GM13977 (cell line): ENCODE results near the gene COL4A4.
"Not testable (repeated sequence)": the region's sequence is repeated elsewhere in the genome, so short reads cannot be mapped to it uniquely, and the experiment has no call there.

Experiments used
- DNase-seq: peaks from one replicate; pipeline ENCODE4 v3.0.0; 2012; ENCODE audit warnings: low spot score
- in situ Hi-C: fragments of 300-500 bp; cut with MboI; formaldehyde crosslinking; loops from one replicate; pipeline ENCODE4 v1.12.0; 2022; ENCODE audit warnings: low sequenced_read_pairs, low pct_unique_long_range_greater_than_20kb, mixed read lengths, inconsistent platforms; ENCODE audit not compliant: unreplicated experiment
- TF ChIP-seq, protein P1 (sequence below): IDR thresholded peaks from 2 replicates; pipeline ENCODE4 v1.5.1; 2012; ENCODE audit warnings: mild to moderate bottlenecking, control low read depth; ENCODE audit not compliant: insufficient read depth; ENCODE audit errors: extremely low read depth, missing control alignments

COL4A4 gene

DNA sequence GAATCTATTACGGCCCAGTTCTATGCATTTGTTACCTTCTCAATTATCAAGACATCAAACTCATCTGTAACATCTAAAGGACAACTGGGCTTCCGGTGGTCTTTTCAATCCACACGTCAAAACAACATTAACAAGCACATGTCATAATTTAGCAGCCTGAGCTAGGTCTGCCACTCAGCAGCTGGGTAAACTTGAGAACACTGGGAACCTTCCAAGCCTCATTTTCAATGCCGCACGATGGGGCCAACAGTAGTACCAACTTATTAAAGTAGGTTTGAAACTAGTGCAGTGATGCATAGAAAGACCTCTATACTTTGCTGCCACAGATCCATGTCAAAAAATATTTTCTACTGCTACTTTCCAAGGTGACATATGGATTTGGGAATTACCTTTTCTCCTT is 60.4 kb downstream of the COL4A4 start:
- TF ChIP-seq, protein P1, sequence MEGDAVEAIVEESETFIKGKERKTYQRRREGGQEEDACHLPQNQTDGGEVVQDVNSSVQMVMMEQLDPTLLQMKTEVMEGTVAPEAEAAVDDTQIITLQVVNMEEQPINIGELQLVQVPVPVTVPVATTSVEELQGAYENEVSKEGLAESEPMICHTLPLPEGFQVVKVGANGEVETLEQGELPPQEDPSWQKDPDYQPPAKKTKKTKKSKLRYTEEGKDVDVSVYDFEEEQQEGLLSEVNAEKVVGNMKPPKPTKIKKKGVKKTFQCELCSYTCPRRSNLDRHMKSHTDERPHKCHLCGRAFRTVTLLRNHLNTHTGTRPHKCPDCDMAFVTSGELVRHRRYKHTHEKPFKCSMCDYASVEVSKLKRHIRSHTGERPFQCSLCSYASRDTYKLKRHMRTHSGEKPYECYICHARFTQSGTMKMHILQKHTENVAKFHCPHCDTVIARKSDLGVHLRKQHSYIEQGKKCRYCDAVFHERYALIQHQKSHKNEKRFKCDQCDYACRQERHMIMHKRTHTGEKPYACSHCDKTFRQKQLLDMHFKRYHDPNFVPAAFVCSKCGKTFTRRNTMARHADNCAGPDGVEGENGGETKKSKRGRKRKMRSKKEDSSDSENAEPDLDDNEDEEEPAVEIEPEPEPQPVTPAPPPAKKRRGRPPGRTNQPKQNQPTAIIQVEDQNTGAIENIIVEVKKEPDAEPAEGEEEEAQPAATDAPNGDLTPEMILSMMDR = no peak
- no peak for DNase-seq
- in situ Hi-C loops = loop anchor here (25.0 kb wide), 1 partner anchor 291 kb away; no protein-coding TSS in a partner anchor

DNA sequence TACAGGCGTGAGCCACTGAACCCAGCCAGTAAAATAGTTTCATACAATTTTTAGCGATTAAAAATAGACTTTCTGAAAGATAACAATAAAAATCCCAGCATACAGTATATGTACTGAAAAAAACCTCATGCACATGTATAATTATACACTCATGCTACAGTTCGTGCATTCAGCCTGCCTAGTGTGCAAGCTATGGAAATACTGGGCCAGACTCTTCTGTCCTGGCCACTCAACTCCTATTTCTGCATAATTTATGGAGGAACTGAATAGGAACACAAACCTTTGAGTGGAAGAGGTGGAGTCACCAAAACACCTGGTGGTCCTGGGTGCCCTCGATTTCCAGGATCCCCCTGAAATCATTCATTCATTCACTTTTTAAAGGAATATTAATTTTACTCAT is 64.7 kb downstream of the COL4A4 start:
- in situ Hi-C loops = no loop called here
- TF ChIP-seq, protein P1 = no peak
- no peak for DNase-seq

DNA sequence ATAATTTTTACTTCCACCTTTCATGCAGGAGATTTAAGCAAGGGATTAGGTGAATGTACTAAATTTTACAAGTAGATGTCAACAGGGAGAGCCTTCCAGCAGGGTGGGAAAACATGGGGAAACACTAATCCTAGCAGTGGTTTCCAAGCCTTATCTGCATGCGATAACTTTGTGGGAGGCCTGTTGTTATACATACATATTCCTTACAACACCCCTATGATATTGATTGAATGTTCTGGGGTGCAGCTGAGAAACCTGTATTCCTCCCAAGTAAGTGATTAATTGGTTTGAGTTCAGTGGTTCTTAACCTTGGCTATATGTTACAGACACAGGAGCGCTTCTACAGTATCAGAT is 65.9 kb downstream of the COL4A4 start:
- in situ Hi-C loops = no loop called here
- DNase-seq = no peak
- TF ChIP-seq, protein P1 = no peak

DNA sequence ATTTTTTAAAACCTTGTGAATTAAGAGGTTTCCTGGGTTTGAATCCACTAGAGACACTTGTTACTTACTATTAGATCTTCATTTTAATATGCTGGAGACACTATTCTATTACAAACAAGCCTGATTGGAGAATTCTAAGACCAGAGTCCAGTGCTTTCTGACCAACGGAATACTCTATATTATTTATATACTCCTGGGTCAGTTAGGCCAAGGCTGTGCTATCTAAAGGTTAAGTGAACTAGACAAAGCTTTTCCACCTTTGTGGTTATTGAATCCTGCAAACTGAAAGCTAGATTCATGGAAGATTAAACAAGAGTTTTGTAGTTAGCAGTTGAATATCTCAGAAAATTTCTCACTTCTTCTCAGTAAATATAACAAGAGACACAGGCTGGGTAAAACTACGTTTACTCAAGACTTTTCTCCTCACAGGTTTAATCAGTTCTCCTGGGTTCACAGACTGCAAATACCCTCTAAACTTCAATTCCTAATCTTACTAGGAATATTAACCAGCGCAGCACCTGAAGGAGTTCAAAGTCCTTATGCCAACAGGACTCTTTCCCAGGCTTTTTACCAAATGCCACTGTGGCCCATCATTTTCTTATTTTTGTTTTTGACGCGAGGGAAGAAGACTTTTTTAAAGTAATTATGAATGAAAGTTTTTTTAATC is 66.4 kb downstream of the COL4A4 start:
- in situ Hi-C loops = no loop called here
- TF ChIP-seq, protein P1 = no peak
- no peak for DNase-seq

DNA sequence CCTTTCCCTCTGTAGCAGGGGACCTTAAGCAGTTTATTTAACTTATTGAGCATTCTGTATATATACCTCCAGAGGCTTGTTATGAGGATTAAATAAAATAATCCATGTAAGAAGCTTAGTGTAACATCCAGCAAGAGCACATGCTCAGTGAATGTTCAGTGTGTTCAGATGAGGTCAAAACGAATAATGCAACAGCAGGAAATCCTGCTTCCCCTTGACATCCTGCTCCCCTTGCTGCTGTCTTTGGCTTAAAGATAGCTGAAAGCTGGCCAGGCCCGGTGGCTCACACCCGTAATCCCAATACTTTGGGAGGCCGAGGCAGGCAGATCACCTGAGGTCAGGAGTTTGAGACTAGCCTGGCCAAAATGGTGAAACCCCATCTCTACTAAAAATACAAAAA is 68.7 kb downstream of the COL4A4 start:
- TF ChIP-seq, protein P1 = no peak
- no peak for DNase-seq
- in situ Hi-C loops = no loop called here

DNA sequence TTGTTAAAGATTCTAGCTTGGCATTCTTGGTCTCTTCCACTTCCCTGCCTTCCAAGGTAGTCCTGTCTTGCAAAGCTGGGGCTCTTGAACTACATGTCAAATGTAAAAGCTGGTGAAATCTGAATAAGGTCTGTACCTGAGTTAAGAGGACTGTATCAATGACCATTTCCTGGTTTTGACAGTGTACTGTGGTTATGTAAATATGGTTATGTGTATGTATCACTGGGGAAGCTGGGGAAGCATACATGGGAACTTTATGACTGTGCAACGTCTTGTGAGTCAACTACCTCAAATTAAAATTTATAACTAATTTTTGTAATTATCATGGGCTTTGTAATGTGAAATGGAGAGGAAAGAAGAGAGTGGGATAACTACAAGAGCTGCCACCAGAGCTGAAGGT is 81.7 kb downstream of the COL4A4 start:
- DNase-seq = no peak
- TF ChIP-seq, protein P1 = no peak
- in situ Hi-C loops = no loop called here

DNA sequence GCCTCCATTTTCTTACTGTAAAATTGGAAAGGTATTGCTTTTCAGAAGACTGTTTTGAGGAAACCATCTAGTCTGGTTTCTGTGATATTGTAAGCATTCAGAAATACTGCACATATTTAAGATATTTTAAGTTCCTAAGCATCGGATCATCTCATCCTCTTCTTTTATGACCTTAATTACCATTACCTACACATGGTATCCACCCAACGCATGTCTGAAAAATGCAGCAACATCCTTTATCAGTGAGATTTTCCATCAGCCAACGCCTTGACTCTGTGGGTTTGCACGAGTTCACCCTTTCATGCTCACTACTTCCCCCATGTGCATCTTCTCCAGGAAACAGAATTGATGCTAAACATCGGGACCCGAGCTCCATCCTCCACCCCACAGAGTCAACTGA is 84.3 kb downstream of the COL4A4 start:
- DNase-seq = no peak
- TF ChIP-seq, protein P1 = no peak
- in situ Hi-C loops = no loop called here

DNA sequence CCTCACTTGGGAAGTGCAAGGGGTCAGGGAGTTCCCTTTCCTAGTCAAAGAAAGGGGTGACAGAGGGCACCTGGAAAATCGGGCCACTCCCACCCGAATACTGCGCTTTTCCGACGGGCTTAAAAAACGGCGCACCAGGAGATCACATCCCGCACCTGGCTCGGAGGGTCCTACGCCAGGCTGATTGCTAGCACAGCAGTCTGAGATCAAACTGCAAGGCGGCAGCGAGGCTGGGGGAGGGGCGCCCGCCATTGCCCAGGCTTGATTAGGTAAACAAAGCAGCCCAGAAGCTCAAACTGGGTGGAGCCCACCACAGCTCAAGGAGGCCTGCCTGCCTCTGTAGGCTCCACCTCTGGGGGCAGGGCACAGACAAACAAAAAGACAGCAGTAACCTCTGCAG is 98.9 kb downstream of the COL4A4 start:
- in situ Hi-C loops, DNase-seq: not testable (repeated sequence)
